ENCODE results near the gene DYNLT2. TPM values are rescaled to one million over a fixed set of nuclear protein-coding genes. Genes with fewer than 3 reads are reported as not detected.

The DYNLT2 gene
- total RNA-seq, 1 experiment from 2014 or later: 1.3 TPM

- no peak for TF ChIP-seq CTCF (IDR thresholded peaks at IDR 0.05; ENCODE audit: unreplicated experiment)
Measured at GRCh38 chr6:169723991-169724493, 27.3 kb downstream of the DYNLT2 start.

GRCh38 chr6:169723200-169723909 lies 28.0 kb downstream of the DYNLT2 start:
- peak overlapping the region; percentile 70 for H3K27ac Mint-ChIP-seq (ENCODE audit: low read depth, unreplicated experiment)
- POLR2A ChIA-PET: interaction anchor here (0.7 to 5.6 kb wide), 11 partner anchors 8 to 830 kb away, joined by 3 to 102 read pairs (median 8); partner anchors contain the start of genes C6orf120, DYNLT2, ERMARD and PSMB1
- TF ChIP-seq CTCF (IDR thresholded peaks at IDR 0.05; ENCODE audit: unreplicated experiment): no peak
- H3K36me3 Mint-ChIP-seq (ENCODE audit: insufficient read depth, unreplicated experiment): peaks cover 1% of the 10 kb centered on the region
- intact Hi-C loops (cut with micrococcal nuclease): loop anchor here (2.0 kb wide), 1 partner anchor 695 kb away; no protein-coding TSS in a partner anchor
- DNase-seq (ENCODE audit: unreplicated experiment): peak; percentile 56
- BruUV-seq (replicated peaks): no TSS peak
- peak overlapping the region; percentile 90 for H3K4me3 Mint-ChIP-seq (ENCODE audit: unreplicated experiment)
- H3K4me1 Mint-ChIP-seq (ENCODE audit: insufficient read depth, unreplicated experiment): peaks cover 10% of the 10 kb centered on the region
- CTCF ChIA-PET: interaction anchor here (2.0 kb wide), 1 partner anchor 22 kb away, joined by 8 read pairs; no protein-coding TSS in a partner anchor
- H3K9me3 Mint-ChIP-seq (ENCODE audit: unreplicated experiment): no peaks in the 10 kb centered on the region
- H3K27me3 Mint-ChIP-seq (ENCODE audit: insufficient read depth, unreplicated experiment): no peaks in the 10 kb centered on the region

More at GRCh38 chr6:169723991-169724493, 27.3 kb downstream of the DYNLT2 start:
- POLR2A ChIA-PET: interaction anchor here (0.7 to 5.6 kb wide), 7 partner anchors 14 to 829 kb away, joined by 3 to 102 read pairs (median 27); partner anchors contain the start of genes C6orf120, DYNLT2, ERMARD and PSMB1
- Mint-ChIP-seq H3K36me3 (ENCODE audit: insufficient read depth, unreplicated experiment) (no peaks in the 10 kb centered on the region), H3K27me3 (ENCODE audit: insufficient read depth, unreplicated experiment) (no peaks in the 10 kb centered on the region), H3K9me3 (ENCODE audit: unreplicated experiment) (no peaks in the 10 kb centered on the region), H3K4me1 (ENCODE audit: insufficient read depth, unreplicated experiment) (peaks cover 9% of the 10 kb centered on the region), H3K27ac (ENCODE audit: low read depth, unreplicated experiment) (no peak overlapping the region), H3K4me3 (ENCODE audit: unreplicated experiment) (peak overlapping the region; percentile 59)
- BruUV-seq (replicated peaks): no TSS peak
- CTCF ChIA-PET: no interaction called here
- intact Hi-C loops (cut with micrococcal nuclease): loop anchor here (2.0 kb wide), 1 partner anchor 695 kb away; no protein-coding TSS in a partner anchor
- DNase-seq (ENCODE audit: unreplicated experiment): peak; percentile 26

GRCh38 chr6:169722362-169723199 lies 28.8 kb downstream of the DYNLT2 start:
- ChIA-PET POLR2A (interaction anchor here (0.6 to 5.6 kb wide), 16 partner anchors 9 to 831 kb away, joined by 3 to 102 read pairs (median 4); partner anchors contain the start of genes C6orf120, DYNLT2, ERMARD and PSMB1), CTCF (interaction anchor here (2.0 kb wide), 1 partner anchor 22 kb away, joined by 8 read pairs; no protein-coding TSS in a partner anchor)
- Mint-ChIP-seq H3K27me3 (ENCODE audit: insufficient read depth, unreplicated experiment) (no peaks in the 10 kb centered on the region), H3K4me1 (ENCODE audit: insufficient read depth, unreplicated experiment) (peaks cover 10% of the 10 kb centered on the region), H3K27ac (ENCODE audit: low read depth, unreplicated experiment) (peak overlapping the region; percentile 70), H3K36me3 (ENCODE audit: insufficient read depth, unreplicated experiment) (peaks cover 9% of the 10 kb centered on the region), H3K4me3 (ENCODE audit: unreplicated experiment) (peak overlapping the region; percentile 90), H3K9me3 (ENCODE audit: unreplicated experiment) (no peaks in the 10 kb centered on the region)
- intact Hi-C loops (cut with micrococcal nuclease): loop anchor here (2.0 kb wide), 1 partner anchor 694 kb away; no protein-coding TSS in a partner anchor
- BruUV-seq (replicated peaks): TSS peak; percentile 39
- peak; percentile 68 for DNase-seq (ENCODE audit: unreplicated experiment)
- no peak for TF ChIP-seq CTCF (IDR thresholded peaks at IDR 0.05; ENCODE audit: unreplicated experiment)
